Spinal cord (tissue), 10 donors: ENCODE results near the gene C2orf78. TPM values are rescaled to one million over a fixed set of nuclear protein-coding genes. Genes with fewer than 3 reads are reported as not detected.

Experiments
- DNase-seq, 6 donors: peaks; one replicate each; pipeline versions ENCODE4 v3.0.0 to v3.0.0-alpha.2; 2013 to 2015; ENCODE audit warnings: low spot score in 6 of 6, low read depth in 4 of 6
- H3K27ac ChIP-seq: one replicate; pipeline ENCODE4 v1.5.1; 2013; ENCODE audit warnings: low read depth, low read length, control low read depth
- H3K27me3 ChIP-seq: one replicate; pipeline ENCODE4 v1.6.1; 2013; ENCODE audit warnings: low read length; ENCODE audit not compliant: control insufficient read depth, insufficient read depth
- H3K36me3 ChIP-seq: one replicate; pipeline ENCODE4 v1.6.1; 2013; ENCODE audit warnings: low read length; ENCODE audit not compliant: control insufficient read depth, insufficient read depth
- H3K4me1 ChIP-seq: one replicate; pipeline ENCODE4 v1.6.1; 2013; ENCODE audit warnings: low read length; ENCODE audit not compliant: control insufficient read depth, insufficient read depth
- H3K4me3 ChIP-seq: one replicate; pipeline ENCODE4 v1.5.1; 2013; ENCODE audit warnings: low read depth, low read length, control low read depth
- H3K9me3 ChIP-seq: one replicate; pipeline ENCODE4 v1.6.1; 2013; ENCODE audit warnings: low read length; ENCODE audit not compliant: control insufficient read depth, insufficient read depth
- WGBS: methylation state at CpG from one replicate; pipeline ENCODE4 v1.1.5; 2013; ENCODE audit warnings: missing lambda C conversion rate; ENCODE audit not compliant: insufficient coverage; 5-methylcytosine and 5-hydroxymethylcytosine counted together
- polyA plus RNA-seq, 2 donors: library from polyadenylated mRNA; unstranded; fragments of 120-200 nt; gene quantifications; one replicate each; pipeline ENCODE4 v1.2.1, GENCODE V29; 2013; ENCODE audit not compliant: insufficient read length in 2 of 2
- total RNA-seq, 2 donors: library from RNA; depleted of rRNA in 1 of 2; stranded (reverse); fragments of 120-200 nt in 1 of 2; fragments of >200 nt in 1 of 2; gene quantifications; one replicate each; pipeline versions ENCODE4 v1.2.3 to v1.2.4, GENCODE V29; 2013 to 2014
- donor health status: healthy.

C2orf78 gene
- total and polyA plus RNA-seq, 4 donors: not detected

- H3K4me1 ChIP-seq: no peaks in the 10 kb centered on the region
- no peak overlapping the region for H3K4me3 ChIP-seq
- no peaks in the 10 kb centered on the region for H3K9me3 ChIP-seq
- no peaks in the 10 kb centered on the region for H3K27me3 ChIP-seq
- H3K36me3 ChIP-seq: peaks cover 23% of the 10 kb centered on the region
- peak in 2 of 6 donors; percentile 10 to 38 for DNase-seq
- WGBS: 29% methylated on average over 1 of the region's 3 CpGs
- no peak overlapping the region for H3K27ac ChIP-seq
Observed at GRCh38 chr2:73759285-73759764, 24.7 kb upstream of the C2orf78 start.

DNA sequence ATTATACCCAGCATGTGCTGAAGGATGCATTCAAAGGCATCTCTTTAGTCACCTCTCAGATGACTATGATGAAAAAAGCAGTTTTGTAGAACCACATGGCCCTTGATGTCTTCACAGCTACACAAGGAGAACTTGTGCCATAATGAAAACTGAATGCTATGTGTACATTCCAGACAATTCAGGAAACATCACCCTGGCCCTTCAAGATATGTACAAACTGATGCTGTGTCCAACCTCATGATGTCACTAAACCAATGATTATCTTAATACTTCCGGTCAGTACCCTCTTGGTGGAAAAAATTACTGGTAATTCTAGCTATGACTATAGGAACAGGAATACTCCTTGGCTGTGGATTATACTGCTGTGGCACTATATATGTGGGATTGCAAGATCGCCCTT is 24.1 kb upstream of the C2orf78 start:
- Histone ChIP-seq H3K4me1 (no peaks in the 10 kb centered on the region), H3K27ac (no peak overlapping the region), H3K27me3 (no peaks in the 10 kb centered on the region), H3K36me3 (peaks cover 23% of the 10 kb centered on the region), H3K4me3 (no peak overlapping the region), H3K9me3 (no peaks in the 10 kb centered on the region)
- DNase-seq: no peak
- no CpG with 5 or more reads among the region's 2 CpGs for WGBS

- Histone ChIP-seq H3K27ac (no peak overlapping the region), H3K4me1 (no peaks in the 10 kb centered on the region), H3K27me3 (no peaks in the 10 kb centered on the region), H3K4me3 (no peak overlapping the region), H3K36me3 (peaks cover 31% of the 10 kb centered on the region), H3K9me3 (no peaks in the 10 kb centered on the region)
- no CpG with 5 or more reads among the region's 1 CpG for WGBS
- DNase-seq: no peak
Observed at GRCh38 chr2:73762571-73762970, 21.4 kb upstream of the C2orf78 start.

DNA sequence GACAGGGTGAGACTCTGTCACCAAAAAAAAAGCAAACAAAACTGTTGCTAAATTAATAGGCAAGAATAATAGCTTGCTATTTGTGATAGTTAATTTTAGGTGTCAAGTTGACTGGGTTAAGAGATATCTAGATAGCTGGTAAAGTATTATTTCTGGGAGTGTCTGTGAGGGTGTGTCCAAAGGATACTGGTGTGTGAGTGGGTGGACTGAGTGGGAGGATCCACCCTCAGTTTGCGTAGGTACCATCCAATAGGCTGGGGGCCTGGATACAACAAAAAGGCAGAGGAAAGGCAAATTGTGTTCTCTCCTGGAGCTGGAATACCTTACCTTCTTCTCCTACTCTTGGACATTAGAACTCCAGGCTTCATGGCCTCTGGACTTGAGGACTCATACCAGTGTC is 19.0 kb upstream of the C2orf78 start:
- Histone ChIP-seq H3K36me3 (peaks cover 27% of the 10 kb centered on the region), H3K4me1 (no peaks in the 10 kb centered on the region), H3K27ac (no peak overlapping the region), H3K4me3 (no peak overlapping the region), H3K27me3 (no peaks in the 10 kb centered on the region), H3K9me3 (no peaks in the 10 kb centered on the region)
- WGBS: 100% methylated on average over 1 of the region's 1 CpG
- DNase-seq: no peak

GRCh38 chr2:73766349-73766748 is 17.6 kb upstream of the C2orf78 start:
- H3K36me3 ChIP-seq: peaks cover 34% of the 10 kb centered on the region
- no CpG with 5 or more reads among the region's 1 CpG for WGBS
- no peaks in the 10 kb centered on the region for H3K9me3 ChIP-seq
- DNase-seq: no peak
- no peaks in the 10 kb centered on the region for H3K4me1 ChIP-seq
- H3K27ac ChIP-seq: no peak overlapping the region
- H3K27me3 ChIP-seq: no peaks in the 10 kb centered on the region
- no peak overlapping the region for H3K4me3 ChIP-seq

- H3K36me3 ChIP-seq: peaks cover 30% of the 10 kb centered on the region
Observed at GRCh38 chr2:73766994-73767393, 17.0 kb upstream of the C2orf78 start.

GRCh38 chr2:73770725-73771124 is 13.3 kb upstream of the C2orf78 start:
- no peak overlapping the region for H3K27ac ChIP-seq
- 97% methylated on average over 3 of the region's 3 CpGs for WGBS
- no peaks in the 10 kb centered on the region for H3K4me1 ChIP-seq
- peaks cover 17% of the 10 kb centered on the region for H3K36me3 ChIP-seq
- H3K27me3 ChIP-seq: no peaks in the 10 kb centered on the region
- H3K9me3 ChIP-seq: no peaks in the 10 kb centered on the region
- H3K4me3 ChIP-seq: no peak overlapping the region
- no peak for DNase-seq

More at GRCh38 chr2:73766994-73767393, 17.0 kb upstream of the C2orf78 start:
- no peaks in the 10 kb centered on the region for H3K9me3 ChIP-seq
- no CpG with 5 or more reads among the region's 4 CpGs for WGBS
- H3K27me3 ChIP-seq: no peaks in the 10 kb centered on the region
- no peak overlapping the region for H3K4me3 ChIP-seq
- no peak overlapping the region for H3K27ac ChIP-seq
- no peak for DNase-seq
- no peaks in the 10 kb centered on the region for H3K4me1 ChIP-seq

DNA sequence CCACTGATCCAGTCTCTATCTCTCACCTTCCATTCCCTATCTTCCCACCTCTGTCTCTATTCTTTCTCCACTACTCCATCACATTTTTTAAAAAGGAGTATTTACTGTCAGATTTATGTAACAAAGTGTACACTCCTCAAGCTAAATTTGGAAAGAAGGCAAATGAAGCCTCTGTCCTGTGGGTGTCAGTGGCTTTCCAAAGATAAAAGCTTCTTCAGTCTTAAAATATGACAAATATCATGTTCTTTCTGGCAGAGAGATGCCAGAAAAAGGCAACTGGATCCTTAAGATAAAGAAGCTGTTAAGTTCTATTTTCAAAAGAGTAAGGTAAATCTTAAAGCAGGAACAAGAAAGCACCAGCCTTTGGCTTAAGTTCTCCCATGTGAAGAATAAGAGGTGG is 11.2 kb upstream of the C2orf78 start:
- Histone ChIP-seq H3K4me1 (no peaks in the 10 kb centered on the region), H3K27ac (no peak overlapping the region), H3K36me3 (peaks cover 20% of the 10 kb centered on the region), H3K4me3 (no peak overlapping the region), H3K9me3 (no peaks in the 10 kb centered on the region), H3K27me3 (no peaks in the 10 kb centered on the region)
- no peak for DNase-seq

DNA sequence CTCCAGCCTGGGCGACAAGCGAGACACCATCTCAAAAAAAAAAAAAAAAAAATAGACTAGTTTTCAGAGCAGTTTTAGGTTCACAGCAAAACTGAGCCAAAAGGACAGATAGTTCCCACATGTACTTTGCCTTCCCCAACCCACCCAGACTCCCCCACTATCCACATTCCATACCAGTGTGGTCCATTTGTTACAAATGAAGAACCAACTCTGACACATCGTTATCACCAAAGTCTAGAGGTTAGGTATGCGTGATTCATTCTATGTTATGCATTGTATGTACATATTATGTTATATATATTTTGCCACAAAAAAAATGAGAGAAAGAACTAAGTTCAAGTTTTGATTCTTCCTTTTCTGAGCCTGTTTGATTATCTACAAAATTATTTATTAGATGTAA is 7.6 kb upstream of the C2orf78 start:
- H3K36me3 ChIP-seq: peaks cover 6% of the 10 kb centered on the region
- H3K4me1 ChIP-seq: peaks cover 6% of the 10 kb centered on the region
- H3K4me3 ChIP-seq: no peak overlapping the region
- no CpG with 5 or more reads among the region's 4 CpGs for WGBS
- no peak for DNase-seq
- no peaks in the 10 kb centered on the region for H3K27me3 ChIP-seq
- no peak overlapping the region for H3K27ac ChIP-seq
- no peaks in the 10 kb centered on the region for H3K9me3 ChIP-seq

DNA sequence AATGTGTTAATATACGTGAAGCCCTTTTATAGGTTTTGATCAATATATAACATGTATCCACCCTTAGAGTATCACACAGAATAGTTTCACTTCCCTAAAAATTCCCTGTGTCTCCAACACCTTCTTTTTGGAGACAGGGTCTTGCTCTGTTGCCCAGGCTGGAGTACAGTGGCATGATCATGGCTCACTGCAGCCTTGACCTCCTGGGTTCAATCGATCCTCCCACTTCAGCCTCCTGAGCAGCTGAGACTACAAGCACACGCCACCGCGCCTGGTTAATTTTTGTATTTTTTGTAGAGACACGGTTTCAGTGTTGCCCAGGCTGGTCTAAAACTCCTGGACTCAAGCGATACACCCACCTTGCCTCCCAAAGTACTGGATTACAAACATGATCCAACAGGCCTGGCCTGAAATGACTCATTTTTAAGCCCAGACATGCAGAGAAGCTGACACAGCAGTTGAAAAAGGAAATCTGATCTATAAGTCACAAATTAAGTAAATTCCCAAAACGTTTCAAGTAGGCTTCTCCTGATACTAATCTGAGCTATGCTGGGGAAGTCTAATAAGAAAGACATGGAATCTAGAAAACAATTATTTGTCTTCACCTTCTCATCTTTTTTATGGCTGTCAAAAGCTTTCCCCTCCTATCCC is 7.0 kb upstream of the C2orf78 start:
- no peaks in the 10 kb centered on the region for H3K27me3 ChIP-seq
- DNase-seq: no peak
- peaks cover 6% of the 10 kb centered on the region for H3K36me3 ChIP-seq
- no peaks in the 10 kb centered on the region for H3K9me3 ChIP-seq
- H3K4me1 ChIP-seq: peaks cover 6% of the 10 kb centered on the region
- 100% methylated on average over 2 of the region's 8 CpGs for WGBS
- H3K4me3 ChIP-seq: no peak overlapping the region
- H3K27ac ChIP-seq: no peak overlapping the region
